GM21381 (cell line): Measurements from ENCODE around the gene APOBEC3G.
"Not testable (repeated sequence)": the region's sequence is repeated elsewhere in the genome, so short reads cannot be mapped to it uniquely, and the experiment has no call there.

Experiments used
- ATAC-seq: cut with Tn5 transposase; IDR thresholded peaks from one replicate; pipeline ENCODE4 v1.9.1; 2021; ENCODE audit warnings: mild to moderate bottlenecking, moderate library complexity; ENCODE audit not compliant: unreplicated experiment

Gene APOBEC3G

DNA sequence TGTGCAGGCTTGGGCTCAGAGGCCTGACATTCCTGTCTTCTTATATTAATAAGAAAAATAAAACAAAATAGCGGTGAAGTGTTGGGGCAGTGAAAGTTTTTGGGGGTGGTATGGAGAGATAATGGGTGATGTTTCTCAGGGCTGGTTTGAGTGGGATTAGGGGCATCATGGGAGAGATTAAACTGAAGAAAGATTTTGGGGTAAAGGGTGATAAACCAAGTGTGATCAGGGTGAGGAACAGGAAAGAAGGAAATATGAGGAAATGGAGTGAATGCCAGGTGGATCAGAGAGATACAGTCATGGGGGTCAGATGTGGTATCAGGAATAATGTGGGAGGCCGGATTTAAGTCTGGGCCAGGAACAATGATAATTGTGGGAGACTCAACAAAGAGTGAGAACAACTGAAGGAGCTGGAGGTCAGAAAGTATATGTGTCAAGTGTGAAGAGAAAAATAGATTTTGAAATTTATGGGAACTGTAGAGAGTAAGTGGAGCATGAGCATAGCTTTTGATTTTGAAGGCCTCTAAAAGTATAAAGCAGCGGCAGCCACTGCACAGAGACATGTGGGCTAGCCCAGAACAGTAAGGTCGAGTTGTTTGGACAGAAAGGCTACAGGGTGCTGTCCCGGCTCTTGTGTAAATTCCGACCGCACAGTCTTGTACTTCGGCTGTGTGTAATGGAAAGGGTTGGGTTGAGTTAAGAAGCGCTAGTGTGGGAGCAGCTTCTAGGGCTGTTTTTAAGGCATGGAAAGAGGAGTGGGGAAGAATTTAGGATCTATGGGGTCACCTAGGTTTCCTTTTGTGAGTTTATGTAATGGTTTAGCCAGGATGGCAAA is 10.4 kb upstream of the APOBEC3G start:
- ATAC-seq, result not testable (repeated sequence)

DNA sequence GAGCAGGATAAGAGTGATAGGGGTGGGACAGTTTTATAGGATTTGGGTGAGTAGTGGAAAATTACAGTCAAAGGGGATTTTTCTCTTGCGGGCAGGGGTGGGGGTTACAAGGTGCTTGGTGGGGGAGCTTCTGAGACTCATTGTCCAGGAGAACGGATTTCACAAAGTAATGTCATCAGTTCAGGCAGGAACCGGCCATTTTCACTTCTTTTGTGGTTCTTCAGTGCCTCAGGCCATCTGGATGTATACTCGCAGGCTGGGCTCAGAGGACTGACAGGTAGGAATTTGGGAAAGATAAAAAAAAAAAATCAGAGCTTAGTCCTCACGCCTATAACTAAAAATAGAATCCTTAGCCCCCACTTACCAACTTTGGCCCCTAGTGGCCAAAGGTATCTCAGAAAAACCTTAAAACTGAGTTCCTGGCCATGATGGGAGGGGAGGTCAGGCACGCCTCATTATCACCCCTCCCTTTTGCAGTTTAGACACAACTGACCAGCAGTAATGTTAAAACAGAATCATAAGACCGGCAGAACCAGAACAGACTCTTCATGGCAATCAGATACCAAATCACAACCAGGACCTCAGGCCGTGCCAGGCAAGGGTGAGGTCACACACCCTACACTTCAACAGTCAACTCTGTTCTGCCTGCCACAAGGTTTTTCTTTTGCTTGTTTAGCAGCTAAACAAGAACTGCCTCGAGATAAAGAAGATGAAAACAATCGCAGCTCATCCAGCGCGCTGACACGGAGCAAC is 8.9 kb upstream of the APOBEC3G start:
- ATAC-seq, result no peak

DNA sequence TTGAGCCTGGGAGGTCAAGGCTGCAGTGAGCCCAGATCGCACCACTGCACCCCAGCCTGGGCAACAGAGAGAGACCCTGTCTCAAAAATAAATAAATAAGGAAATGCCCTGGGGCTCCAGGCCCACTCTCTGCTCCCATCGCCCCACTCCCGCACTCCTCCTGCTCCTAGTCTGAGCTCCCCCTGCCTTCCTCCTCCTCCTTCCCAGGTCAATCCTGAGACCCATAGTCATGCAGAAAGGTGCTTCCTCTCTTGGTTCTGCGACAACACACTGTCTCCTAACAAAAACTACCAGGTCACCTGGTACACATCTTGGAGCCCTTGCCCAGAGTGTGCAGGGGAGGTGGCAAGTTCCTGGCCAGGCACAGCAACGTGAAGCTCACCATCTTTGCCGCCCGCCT is 6.9 kb upstream of the APOBEC3G start:
- no peak for ATAC-seq

GRCh38 chr22:39072581-39072981 is 4.5 kb upstream of the APOBEC3G start:
- not testable (repeated sequence) for ATAC-seq

GRCh38 chr22:39073981-39074380 is 3.1 kb upstream of the APOBEC3G start:
- ATAC-seq, result no peak

DNA sequence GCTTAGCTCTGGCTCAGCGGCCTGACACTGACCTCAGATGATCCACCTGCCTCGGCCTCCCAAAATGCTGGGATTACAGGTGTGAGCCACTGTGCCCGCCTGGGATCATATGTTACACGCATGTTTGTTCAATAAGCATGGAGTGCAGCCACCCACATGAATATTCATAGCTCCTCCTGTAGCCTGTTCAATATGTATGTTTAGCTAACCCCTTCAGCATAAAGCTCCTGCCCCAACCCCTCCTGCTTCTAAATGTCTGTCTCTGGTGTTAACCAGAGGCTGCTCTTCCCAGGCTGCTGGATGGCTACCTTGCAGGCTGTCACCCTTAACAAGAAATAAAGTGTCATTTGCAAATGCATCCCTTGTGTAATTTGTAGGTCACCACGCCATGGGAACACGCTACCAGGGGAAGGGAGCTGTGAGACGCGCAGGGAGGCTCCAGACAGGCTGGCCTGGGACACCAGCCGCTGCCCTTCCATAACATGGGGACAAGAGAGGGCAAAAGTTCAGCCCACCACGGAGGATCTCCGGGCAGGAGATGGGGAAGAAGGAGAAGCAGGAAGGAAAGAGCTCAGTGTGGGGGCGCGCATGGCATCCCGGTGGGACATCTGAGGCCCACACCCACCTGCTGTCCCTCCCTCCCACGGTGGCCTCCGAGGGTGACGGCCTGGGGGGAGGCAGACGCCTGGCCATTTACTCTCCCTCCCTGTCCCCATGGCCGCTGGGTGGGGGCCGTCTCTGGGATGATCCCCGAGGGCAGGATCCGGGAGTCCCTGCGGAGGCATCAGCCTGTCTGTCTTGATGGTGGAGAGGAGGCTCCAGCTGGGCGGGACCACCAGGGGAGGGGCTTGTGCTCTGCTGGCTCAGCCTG is 685 bp upstream of the APOBEC3G start:
- not testable (repeated sequence) for ATAC-seq

- ATAC-seq, result not testable (repeated sequence)
Observed at GRCh38 chr22:39077912-39078311, 837 bp downstream of the APOBEC3G start.

DNA sequence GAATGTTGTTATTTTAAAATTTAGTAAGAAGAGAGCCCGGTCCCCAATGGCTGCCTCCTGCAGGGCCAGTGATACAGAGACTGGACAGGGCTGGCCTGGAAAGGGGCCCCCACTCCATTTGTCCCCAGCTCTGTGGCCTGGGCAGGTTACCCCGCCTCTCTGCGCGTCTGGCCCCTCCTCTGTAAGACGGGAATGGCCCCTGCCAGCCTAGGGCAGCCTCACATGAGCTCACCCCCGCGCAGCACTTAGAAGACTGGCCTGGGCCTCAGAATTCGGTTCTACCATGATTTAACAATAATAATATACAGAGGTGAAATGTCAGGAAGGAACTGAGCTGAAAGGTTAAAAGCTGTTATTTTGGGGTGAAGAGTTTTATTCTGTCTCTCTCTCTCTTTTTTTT is 1.3 kb downstream of the APOBEC3G start:
- no peak for ATAC-seq

- not testable (repeated sequence) for ATAC-seq
Observed at GRCh38 chr22:39079054-39079637, 2.1 kb downstream of the APOBEC3G start.

DNA sequence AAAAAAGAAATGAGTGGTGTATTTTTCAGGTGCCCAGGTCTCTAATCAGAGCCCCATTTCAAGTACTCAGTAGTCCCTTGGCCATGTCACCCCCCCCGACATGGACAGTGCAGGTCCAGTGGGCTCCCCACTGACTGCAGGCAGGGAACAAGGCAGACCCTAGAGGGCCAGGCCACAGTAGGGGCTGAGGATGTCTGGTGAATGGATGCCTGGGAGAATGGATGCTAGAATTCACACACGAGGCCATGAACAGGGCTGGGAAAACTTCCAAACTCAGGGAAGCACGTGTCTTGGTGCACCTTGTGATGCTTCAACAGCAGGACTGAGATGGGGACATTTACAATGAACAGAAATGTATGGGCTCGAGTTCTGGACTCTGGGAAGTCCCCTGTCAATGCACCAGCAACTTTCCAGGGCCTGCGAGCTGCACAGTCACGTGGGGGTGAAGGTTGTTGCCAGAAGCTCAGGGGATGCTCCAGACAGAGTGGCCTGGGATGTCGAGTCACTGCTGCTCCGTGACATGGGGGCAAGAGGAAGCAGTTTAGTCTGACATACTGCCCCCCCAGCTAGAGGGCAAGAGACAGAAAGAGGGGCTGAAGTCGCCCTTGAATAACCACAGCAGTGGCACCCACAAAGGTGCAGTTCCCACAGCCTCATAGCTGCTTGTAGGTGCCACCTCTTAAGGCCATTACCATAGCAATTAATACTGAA is 3.1 kb downstream of the APOBEC3G start:
- no peak for ATAC-seq

DNA sequence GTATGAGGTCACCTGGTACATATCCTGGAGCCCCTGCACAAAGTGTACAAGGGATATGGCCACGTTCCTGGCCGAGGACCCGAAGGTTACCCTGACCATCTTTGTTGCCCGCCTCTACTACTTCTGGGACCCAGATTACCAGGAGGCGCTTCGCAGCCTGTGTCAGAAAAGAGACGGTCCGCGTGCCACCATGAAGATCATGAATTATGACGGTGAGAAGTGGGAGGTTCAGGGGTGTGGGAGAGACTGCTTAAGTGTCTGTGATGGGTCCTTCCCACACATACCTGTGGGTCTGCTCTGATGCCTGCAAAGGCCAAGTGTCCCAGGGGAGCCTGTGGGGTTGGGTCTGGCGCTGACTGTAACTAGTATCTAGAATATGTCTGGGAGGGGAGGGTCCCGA is 3.9 kb downstream of the APOBEC3G start:
- no peak for ATAC-seq

DNA sequence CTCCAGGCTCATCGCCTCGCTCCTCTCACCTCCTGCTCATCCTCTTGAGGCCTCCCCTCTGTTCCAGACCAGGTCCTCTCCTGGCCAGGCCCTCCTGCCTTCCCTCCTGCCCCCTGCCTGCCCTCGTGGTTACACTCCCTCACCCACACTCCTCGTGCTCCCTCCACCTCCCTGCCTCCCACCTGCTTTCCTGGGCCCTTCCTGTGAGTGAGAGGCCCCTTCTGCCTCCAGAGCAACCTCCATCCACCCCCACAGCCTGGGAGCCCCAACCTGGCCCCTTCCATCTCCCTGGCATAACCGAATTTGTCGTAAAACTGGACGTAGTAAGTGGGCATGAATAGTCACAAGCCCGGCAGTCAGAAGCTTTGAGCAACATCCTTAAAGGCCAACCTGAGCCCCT is 4.5 kb downstream of the APOBEC3G start:
- ATAC-seq, result no peak

DNA sequence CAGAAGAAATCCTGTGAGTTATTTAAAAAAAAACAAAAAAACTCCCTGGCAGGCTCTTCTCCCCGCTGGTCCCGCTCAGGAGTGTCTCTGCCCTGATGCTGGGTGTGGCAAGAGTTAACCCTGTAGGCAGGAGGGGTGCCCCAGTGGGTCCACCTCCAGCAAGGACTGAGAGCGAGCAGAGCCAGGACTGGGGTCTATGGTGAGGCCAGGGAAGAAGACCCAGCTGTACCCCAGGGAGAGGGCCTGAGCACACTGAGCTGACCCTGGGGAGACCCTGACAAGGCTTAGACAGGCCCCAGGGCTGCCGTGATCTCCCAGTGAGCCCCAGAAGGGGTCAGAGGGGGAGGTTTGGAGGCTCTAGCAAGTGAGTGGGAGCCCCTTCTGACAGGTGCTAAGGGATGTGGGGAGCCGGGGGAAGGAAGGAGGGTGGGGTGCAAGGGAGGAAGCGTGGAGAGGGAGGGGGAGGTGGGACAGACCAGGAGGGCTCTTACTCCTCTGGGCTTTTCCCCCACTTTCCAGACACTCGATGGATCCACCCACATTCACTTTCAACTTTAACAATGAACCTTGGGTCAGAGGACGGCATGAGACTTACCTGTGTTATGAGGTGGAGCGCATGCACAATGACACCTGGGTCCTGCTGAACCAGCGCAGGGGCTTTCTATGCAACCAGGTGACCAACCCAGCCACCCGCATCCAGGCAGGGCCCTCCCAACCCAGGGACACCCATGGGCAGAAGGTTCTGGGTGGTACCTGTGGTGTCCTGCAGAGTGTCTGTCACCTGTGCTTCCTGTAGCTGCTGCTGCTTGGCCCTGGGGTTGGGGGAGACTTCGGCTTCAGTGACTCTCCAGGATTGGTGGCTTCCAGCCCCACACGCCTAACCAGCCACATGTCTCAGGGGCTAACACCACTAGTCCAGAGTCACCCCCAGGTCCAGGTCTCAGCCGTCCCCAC is 6.4 kb downstream of the APOBEC3G start:
- no peak for ATAC-seq

GRCh38 chr22:39084666-39085065 is 7.6 kb downstream of the APOBEC3G start:
- no peak for ATAC-seq

- no peak for ATAC-seq
Observed at GRCh38 chr22:39087098-39087497, 10.0 kb downstream of the APOBEC3G start.

DNA sequence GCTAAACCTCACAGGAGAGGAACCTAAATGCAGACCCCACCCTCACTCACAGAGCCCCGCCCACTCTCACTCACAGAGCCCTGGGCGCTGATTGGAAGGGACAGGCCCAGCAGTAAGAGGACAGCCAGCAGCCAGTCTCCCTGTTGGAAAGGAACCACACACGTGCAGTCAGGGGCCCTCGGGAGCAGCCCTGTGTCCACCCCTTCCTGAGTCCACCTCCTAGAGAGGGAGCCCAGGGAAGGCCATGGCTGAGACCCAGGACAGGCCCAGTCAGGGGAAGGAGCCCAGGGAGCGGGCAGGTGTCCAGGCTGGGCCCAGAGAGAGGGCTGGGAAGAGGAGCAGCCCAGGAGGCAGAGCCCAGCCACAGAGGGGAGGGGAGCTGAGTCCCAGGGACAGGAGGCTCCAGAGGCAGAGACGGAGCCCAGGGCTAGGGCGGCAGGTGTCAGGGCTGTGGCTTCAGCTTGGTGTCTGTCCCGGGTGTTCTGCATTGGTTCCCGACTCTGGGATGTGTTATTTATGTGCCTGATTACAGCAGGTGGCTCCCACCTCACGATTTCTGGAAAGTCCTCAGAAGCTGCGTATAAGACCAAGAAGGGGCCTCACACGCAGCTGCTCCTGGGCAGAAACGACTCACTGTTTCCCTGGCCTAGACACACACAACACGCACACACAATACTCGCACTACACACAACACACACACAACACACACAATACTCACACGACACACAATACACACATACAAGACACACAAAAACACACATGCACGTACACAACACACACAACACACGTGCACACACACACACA is 11.0 kb downstream of the APOBEC3G start:
- ATAC-seq, result no peak

- no peak for ATAC-seq
Observed at GRCh38 chr22:39088685-39089032, 11.6 kb downstream of the APOBEC3G start.

DNA sequence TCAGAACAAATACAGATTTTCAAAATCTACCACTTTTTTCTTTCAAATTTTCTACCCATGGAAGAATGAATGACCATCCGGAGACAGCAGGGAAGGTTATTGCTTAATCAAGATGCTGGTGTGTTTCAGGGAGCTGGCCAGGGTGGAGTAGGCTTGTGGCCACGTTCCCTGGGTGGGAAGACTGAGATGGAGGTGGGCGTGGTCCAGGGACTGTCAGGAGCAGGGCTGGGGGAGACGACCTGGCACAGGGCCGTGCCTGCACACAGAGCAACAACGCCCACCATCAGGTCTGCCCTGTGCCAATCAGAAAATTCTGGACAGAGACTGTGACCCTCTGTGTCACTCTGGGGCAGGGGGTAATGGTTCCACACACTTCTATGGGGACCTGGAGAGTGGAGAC is 12.9 kb downstream of the APOBEC3G start:
- ATAC-seq, result no peak
